SK-N-SH (cell line): ENCODE data around the gene PRR33. TPM values are rescaled to one million over a fixed set of nuclear protein-coding genes. Genes with fewer than 3 reads are reported as not detected.

Experiments used
- CTCF ChIA-PET: fragments of 300-600, 350-600 bp; formaldehyde crosslinking; extraction: SDS; loops from one replicate; lab custom pipeline; 2021; lab: Yijun Ruan, JAX
- POLR2A ChIA-PET: fragments of 350-600 bp; sonication (Branson Sonifier 250); formaldehyde crosslinking; extraction: SDS; loops from one replicate; lab custom pipeline; 2020; ENCODE audit warnings: antibody characterized with exemption, inconsistent platforms; lab: Yijun Ruan, JAX
- DNase-seq: peaks from one replicate; pipeline ENCODE4 v3.0.0; 2012
- H2AFZ ChIP-seq: fragments of 200-600 bp; sonication (generic); 2 replicates; pipeline ENCODE4 v1.8.1; 2016; ENCODE audit warnings: antibody characterized with exemption, mild to moderate bottlenecking, low read depth
- H3F3A ChIP-seq: fragments of 200-600 bp; sonication (generic); replicated peaks from 2 replicates; pipeline ENCODE3; 2016; ENCODE audit warnings: antibody characterized with exemption, mild to moderate bottlenecking; ENCODE audit not compliant: insufficient read depth
- H3K27ac ChIP-seq, 2 experiments: fragments of 200-500 bp in 1 of 2; fragments of 200-600 bp in 1 of 2; sonication (Bioruptor generic) in 1 of 2; sonication (generic), shearing (Covaris generic) in 1 of 2; 2 replicates each; pipeline versions ENCODE4 v1.5.1 to v1.6.1; 2014 to 2016; ENCODE audit warnings: low read depth in 2 of 2, inconsistent platforms in 1 of 2, low read length in 1 of 2, mild to moderate bottlenecking in 1 of 2, mixed read lengths in 1 of 2
- H3K27me3 ChIP-seq: fragments of 200-600 bp; sonication (generic), shearing (Covaris generic); 2 replicates; pipeline ENCODE4 v1.6.1; 2016; ENCODE audit warnings: mixed run types; ENCODE audit not compliant: insufficient read depth
- H3K36me3 ChIP-seq, 2 experiments: fragments of 200-500 bp in 1 of 2; fragments of 200-600 bp in 1 of 2; sonication (Bioruptor generic) in 1 of 2; sonication (generic) in 1 of 2; replicated peaks in 1 of 2; 2 replicates each; pipeline versions ENCODE3 to v1.5.1; 2014 to 2016; ENCODE audit warnings: low read length in 1 of 2, mild to moderate bottlenecking in 1 of 2; ENCODE audit not compliant: insufficient read depth in 2 of 2, control insufficient read depth in 1 of 2
- H3K4me1 ChIP-seq, 2 experiments: fragments of 200-500 bp in 1 of 2; fragments of 200-600 bp in 1 of 2; sonication (Bioruptor generic) in 1 of 2; sonication (generic), shearing (Covaris generic) in 1 of 2; 2 replicates each; pipeline versions ENCODE4 v1.5.1 to v1.6.1; 2014 to 2016; ENCODE audit warnings: low read depth in 1 of 2, low read length in 1 of 2, mixed run types in 1 of 2; ENCODE audit not compliant: insufficient read depth in 2 of 2, control insufficient read depth in 1 of 2
- H3K4me2 ChIP-seq: fragments of 200-600 bp; sonication (generic), shearing (Covaris generic); 2 replicates; pipeline ENCODE4 v1.6.1; 2017; ENCODE audit warnings: mixed run types
- H3K4me3 ChIP-seq, 2 experiments: fragments of 200-500 bp in 1 of 2; fragments of 200-600 bp in 1 of 2; sonication (Bioruptor generic) in 1 of 2; sonication (generic), shearing (Covaris generic) in 1 of 2; 2 replicates each; pipeline versions ENCODE4 v1.5.1 to v1.8.1; 2014 to 2016; ENCODE audit warnings: low read depth in 2 of 2, inconsistent platforms in 1 of 2, low read length in 1 of 2, mild to moderate bottlenecking in 1 of 2, mixed read lengths in 1 of 2, moderate library complexity in 1 of 2
- H3K79me2 ChIP-seq: fragments of 200-600 bp; sonication (generic); 2 replicates; pipeline ENCODE4 v1.8.1; 2017; ENCODE audit warnings: mild to moderate bottlenecking; ENCODE audit not compliant: insufficient read depth
- H3K9ac ChIP-seq: fragments of 200-600 bp; sonication (generic); 2 replicates; pipeline ENCODE4 v1.6.1; 2017; ENCODE audit warnings: mixed run types
- H3K9me2 ChIP-seq: fragments of 200-600 bp; sonication (generic); 2 replicates; pipeline ENCODE4 v1.6.1; 2017; ENCODE audit warnings: mixed run types
- H3K9me3 ChIP-seq: fragments of 200-600 bp; sonication (generic); 2 replicates; pipeline ENCODE4 v1.6.1; 2017; ENCODE audit warnings: mixed run types, mild to moderate bottlenecking, moderate library complexity
- H4K20me1 ChIP-seq: fragments of 200-600 bp; sonication (generic); 2 replicates; pipeline ENCODE4 v1.6.1; 2017; ENCODE audit warnings: mild to moderate bottlenecking, mixed run types; ENCODE audit not compliant: insufficient read depth
- CTCF ChIP-seq: fragments of 200-600 bp; sonication (generic); IDR thresholded peaks from 2 replicates; pipeline ENCODE4 v1.6.1; 2017; ENCODE audit warnings: antibody characterized with exemption, mild to moderate bottlenecking, moderate library complexity
- GATA2 ChIP-seq: sonication (generic); formaldehyde crosslinking; IDR thresholded peaks from 2 replicates; pipeline ENCODE4 v1.5.0; 2020; ENCODE audit warnings: mild to moderate bottlenecking, missing genetic modification reagents
- JUND ChIP-seq: IDR thresholded peaks from 2 replicates; pipeline ENCODE4 v1.4.0; 2012
- MAX ChIP-seq: IDR thresholded peaks from 2 replicates; pipeline ENCODE4 v1.4.0; 2012; ENCODE audit warnings: low read depth
- MXI1 ChIP-seq: IDR thresholded peaks from 2 replicates; pipeline ENCODE4 v1.6.1; 2012; ENCODE audit warnings: mild to moderate bottlenecking, low read depth, low read length, improper control_type of control experiment
- NFIC ChIP-seq: IDR thresholded peaks from 2 replicates; pipeline ENCODE4 v1.4.0; 2012; ENCODE audit warnings: borderline replicate concordance
- POLR2AphosphoS5 ChIP-seq: IDR thresholded peaks from 2 replicates; pipeline ENCODE4 v1.6.1; 2012; ENCODE audit warnings: low read depth, low read length
- RCOR1 ChIP-seq: fragments of 150-350 bp; IDR thresholded peaks from 2 replicates; pipeline ENCODE4 v1.6.1; 2017; ENCODE audit warnings: antibody characterized with exemption, low read length
- RFX5 ChIP-seq: IDR thresholded peaks from 2 replicates; pipeline ENCODE4 v1.6.1; 2012; ENCODE audit warnings: mild to moderate bottlenecking, improper control_type of control experiment, low read length
- RXRA ChIP-seq: IDR thresholded peaks from 2 replicates; pipeline ENCODE4 v1.4.0; 2012; ENCODE audit warnings: low read depth, mild to moderate bottlenecking, borderline replicate concordance
- TCF12 ChIP-seq: IDR thresholded peaks from 2 replicates; pipeline ENCODE4 v1.4.0; 2012
- USF2 ChIP-seq: fragments of 150-350 bp; IDR thresholded peaks from 2 replicates; pipeline ENCODE4 v1.6.1; 2017; ENCODE audit warnings: antibody characterized with exemption, low read length, low read depth, borderline replicate concordance
- YY1 ChIP-seq: IDR thresholded peaks from 2 replicates; pipeline ENCODE4 v1.4.0; 2012; ENCODE audit warnings: low read depth, mild to moderate bottlenecking
- ZBTB33 ChIP-seq: IDR thresholded peaks from 2 replicates; pipeline ENCODE4 v1.4.0; 2012; ENCODE audit warnings: low read depth, borderline replicate concordance
- WGBS: methylation state at CpG from one replicate; pipeline ENCODE4 v1.1.6; 2017; ENCODE audit warnings: low lambda C conversion rate; 5-methylcytosine and 5-hydroxymethylcytosine counted together
- polyA plus RNA-seq, 3 experiments: library from polyadenylated mRNA; depleted of rRNA; stranded (reverse); fragments of >200 nt; gene quantifications; 2 replicates each; pipeline ENCODE4 v1.2.3, GENCODE V29; 2012
- TF ChIP-seq, protein P1 (sequence below): IDR thresholded peaks from 2 replicates; pipeline ENCODE4 v1.6.1; 2012; ENCODE audit warnings: mild to moderate bottlenecking, low read depth, low read length, moderate library complexity

The PRR33 gene
- polyA plus RNA-seq, 1 of the 3 experiments (the other 2 are of a cell fraction), result not detected

DNA sequence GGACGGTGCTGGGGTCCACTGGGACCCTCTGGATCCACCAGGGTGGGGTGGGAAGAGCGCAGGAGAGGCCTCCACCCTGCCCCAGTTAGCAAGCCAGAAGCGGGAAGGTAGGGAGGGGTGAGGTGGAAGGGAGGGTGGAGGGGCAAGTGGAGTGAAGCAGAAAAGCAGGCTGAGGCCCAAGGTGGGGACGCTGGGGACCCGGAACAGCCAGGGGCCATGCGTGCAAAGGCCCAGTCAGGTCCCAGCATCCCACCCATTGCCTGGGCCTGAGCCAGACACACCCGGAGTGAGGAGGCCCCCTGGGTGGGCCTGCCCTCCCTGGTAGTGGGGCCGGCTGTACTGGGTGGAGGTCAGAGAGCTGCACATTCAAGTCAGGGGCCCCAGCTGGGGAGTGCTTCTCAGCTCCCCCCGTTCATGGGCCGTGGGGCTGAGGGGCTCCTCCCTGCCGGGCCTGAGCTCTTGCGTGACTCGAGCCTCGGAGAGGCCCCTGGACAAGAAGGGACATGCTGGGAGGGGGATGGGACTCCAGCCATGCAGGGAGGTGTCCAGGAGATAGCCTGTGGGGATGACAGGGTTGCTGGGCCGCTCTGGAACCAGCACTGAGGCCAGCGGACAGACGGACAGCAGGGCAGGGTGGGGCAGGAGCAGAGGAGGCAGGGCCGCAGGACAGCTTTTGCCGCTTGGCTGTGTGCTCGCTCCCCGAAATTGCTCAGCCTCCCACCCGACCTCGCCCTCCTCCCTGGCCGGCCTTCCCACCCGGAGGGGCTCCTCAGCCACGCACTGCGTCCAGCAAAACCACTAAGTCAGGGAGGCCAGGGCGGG, 35.5 kb upstream of the PRR33 start (continued):
- TF ChIP-seq, protein P1, sequence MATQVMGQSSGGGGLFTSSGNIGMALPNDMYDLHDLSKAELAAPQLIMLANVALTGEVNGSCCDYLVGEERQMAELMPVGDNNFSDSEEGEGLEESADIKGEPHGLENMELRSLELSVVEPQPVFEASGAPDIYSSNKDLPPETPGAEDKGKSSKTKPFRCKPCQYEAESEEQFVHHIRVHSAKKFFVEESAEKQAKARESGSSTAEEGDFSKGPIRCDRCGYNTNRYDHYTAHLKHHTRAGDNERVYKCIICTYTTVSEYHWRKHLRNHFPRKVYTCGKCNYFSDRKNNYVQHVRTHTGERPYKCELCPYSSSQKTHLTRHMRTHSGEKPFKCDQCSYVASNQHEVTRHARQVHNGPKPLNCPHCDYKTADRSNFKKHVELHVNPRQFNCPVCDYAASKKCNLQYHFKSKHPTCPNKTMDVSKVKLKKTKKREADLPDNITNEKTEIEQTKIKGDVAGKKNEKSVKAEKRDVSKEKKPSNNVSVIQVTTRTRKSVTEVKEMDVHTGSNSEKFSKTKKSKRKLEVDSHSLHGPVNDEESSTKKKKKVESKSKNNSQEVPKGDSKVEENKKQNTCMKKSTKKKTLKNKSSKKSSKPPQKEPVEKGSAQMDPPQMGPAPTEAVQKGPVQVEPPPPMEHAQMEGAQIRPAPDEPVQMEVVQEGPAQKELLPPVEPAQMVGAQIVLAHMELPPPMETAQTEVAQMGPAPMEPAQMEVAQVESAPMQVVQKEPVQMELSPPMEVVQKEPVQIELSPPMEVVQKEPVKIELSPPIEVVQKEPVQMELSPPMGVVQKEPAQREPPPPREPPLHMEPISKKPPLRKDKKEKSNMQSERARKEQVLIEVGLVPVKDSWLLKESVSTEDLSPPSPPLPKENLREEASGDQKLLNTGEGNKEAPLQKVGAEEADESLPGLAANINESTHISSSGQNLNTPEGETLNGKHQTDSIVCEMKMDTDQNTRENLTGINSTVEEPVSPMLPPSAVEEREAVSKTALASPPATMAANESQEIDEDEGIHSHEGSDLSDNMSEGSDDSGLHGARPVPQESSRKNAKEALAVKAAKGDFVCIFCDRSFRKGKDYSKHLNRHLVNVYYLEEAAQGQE, result no peak
- no peak for TF ChIP-seq RFX5
- no peak for TF ChIP-seq JUND
- no peak for TF ChIP-seq TCF12

DNA sequence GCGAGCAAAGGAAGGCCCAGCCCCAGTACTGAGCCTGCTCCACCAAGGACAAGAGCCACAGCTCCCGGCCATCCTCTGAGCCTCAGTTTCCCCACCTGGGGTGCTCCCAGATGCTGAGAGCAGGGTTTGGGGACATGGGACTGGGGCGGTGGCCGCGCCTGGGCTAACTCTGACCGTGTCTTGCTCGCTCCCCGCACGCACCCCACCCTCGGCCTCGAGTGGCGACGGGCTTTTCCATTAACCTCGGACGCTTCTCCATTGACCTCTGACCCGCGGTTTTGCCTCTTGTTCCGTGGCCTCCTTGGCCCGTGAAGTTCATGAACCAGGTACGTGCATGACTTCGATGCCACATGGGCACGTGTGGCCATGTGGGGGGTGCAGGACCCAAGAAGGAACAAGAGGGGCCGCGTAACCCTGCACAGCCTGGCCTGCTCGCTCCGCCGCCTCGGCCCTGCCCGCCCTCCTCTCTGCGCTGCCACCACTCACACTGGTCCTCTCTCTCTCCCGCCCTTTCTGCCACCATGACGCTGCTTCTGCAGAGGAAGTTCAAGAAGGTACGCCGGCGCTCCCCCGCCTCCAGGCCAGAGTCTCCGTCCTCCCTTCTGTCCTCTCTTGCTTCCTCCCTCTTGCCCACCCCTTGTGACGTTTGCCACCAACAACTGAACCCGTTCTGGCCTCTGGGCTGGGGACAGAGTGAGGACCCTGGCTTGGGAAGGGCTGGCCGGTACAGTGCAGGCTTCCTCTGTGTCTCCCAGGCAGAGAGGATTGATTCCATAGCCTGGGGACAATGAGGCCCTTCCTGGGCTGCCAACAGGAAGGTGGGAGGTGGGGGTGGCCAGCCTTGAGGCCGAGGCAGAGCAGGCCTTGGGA, 34.7 kb upstream of the PRR33 start:
- no peak overlapping the region for H3K9ac ChIP-seq
- ChIA-PET POLR2A (no interaction called here), CTCF (no interaction called here)
- H3K4me1 ChIP-seq, result peaks cover 0 to 13% of the 10 kb centered on the region in 2 experiments; a peak in 1 of 4 replicates
- DNase-seq, result no peak
- no peaks in the 10 kb centered on the region for H3K79me2 ChIP-seq
- no peaks in the 10 kb centered on the region for H3K27me3 ChIP-seq
- WGBS, result 79% methylated on average over 34 of the region's 41 CpGs
- H3K9me3 ChIP-seq, result no peaks in the 10 kb centered on the region
- H3K9me2 ChIP-seq, result no peaks in the 10 kb centered on the region
- no peak overlapping the region for H3K4me3 ChIP-seq
- no peak overlapping the region for H2AFZ ChIP-seq
- H3K36me3 ChIP-seq, result no peaks in the 10 kb centered on the region
- no peaks in the 10 kb centered on the region for H4K20me1 ChIP-seq
- no peaks in the 10 kb centered on the region for H3F3A ChIP-seq
- no peak overlapping the region for H3K4me2 ChIP-seq
- H3K27ac ChIP-seq, result no peak overlapping the region
- TF ChIP-seq RCOR1, result no peak
- no peak for TF ChIP-seq JUND
- no peak for TF ChIP-seq RXRA
- TF ChIP-seq USF2, result no peak
- no peak for TF ChIP-seq MAX
- TF ChIP-seq, protein P1, result no peak
- TF ChIP-seq NFIC, result no peak
- TF ChIP-seq GATA2 (CRISPR knock-in tag), result no peak
- TF ChIP-seq MXI1, result no peak
- no peak for TF ChIP-seq ZBTB33
- TF ChIP-seq YY1, result no peak
- no peak for TF ChIP-seq POLR2AphosphoS5
- TF ChIP-seq CTCF, result no peak
